Stimulated activated CD8-positive, alpha-beta memory T cell treated with anti-CD3 and anti-CD28 coated beads, Interleukin-12 subunit alpha, Interleukin-12 subunit beta, amount 100 ng/mL, for 24 hours (primary cell): ENCODE measurements around the gene SERPINB12.

Experiments used
- DNase-seq: peaks from one replicate; pipeline ENCODE4 v3.0.0-alpha.2; 2020; ENCODE audit errors: extremely low read depth

The SERPINB12 gene, protein sequence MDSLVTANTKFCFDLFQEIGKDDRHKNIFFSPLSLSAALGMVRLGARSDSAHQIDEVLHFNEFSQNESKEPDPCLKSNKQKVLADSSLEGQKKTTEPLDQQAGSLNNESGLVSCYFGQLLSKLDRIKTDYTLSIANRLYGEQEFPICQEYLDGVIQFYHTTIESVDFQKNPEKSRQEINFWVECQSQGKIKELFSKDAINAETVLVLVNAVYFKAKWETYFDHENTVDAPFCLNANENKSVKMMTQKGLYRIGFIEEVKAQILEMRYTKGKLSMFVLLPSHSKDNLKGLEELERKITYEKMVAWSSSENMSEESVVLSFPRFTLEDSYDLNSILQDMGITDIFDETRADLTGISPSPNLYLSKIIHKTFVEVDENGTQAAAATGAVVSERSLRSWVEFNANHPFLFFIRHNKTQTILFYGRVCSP

DNA sequence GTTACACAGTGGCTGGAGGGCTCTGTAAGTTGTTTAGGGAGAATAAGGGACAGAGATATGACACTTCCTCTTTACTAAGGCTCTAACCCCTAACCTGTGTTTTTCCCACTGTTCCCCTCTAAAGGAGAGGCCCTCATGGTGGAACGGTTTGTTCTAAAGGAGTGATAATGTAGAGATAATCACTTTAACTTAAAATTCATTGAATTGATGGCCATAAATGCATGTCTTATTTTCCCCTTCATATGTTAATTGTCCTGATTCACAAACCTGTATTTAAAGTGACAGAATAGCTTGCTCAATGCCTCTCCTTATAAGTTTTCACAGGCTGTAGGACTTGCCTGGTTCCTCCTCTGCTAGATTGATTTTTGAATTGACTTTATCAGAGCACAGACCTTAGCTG is at the start of gene SERPINB12:
Gene SERPINB12 (plus strand): TSS at position 301 of the 400 bp plus-strand sequence. CDS start 13,791 bp downstream, outside the sequence.
- no peak for DNase-seq

DNA sequence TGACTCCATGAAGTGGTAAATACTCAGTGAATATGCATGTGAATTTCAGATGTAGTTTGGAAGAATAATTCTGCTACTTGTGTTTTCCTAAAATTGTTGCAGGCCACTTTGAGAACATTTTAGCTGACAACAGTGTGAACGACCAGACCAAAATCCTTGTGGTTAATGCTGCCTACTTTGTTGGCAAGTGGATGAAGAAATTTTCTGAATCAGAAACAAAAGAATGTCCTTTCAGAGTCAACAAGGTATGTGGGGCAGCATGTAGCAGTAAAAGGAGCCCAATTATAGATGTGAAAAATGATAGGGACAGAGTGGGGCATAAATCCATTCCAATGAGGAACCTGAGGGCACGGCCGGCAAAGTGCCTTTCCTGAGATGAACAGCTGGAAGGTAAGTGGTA is 49.3 kb upstream of the SERPINB12 start:
- DNase-seq, result no peak

DNA sequence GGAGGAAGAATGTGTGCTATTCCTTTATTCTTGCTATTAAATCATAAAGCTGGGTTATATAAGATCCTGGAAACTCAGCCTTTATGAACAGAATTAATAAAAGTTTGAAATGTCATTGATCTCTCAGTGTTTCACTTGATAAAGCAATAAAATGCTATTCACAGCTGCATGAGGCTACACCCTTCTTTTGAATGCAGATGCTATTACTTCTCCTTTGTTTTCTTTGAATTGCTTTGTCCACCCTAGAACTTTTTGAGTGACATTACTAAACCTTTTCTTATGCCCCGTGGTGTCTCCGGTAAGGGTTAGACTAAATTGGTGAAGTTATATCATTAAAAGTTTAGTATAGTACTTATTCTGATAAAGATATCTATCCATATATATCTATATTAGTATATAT is 46.5 kb upstream of the SERPINB12 start:
- no peak for DNase-seq

DNA sequence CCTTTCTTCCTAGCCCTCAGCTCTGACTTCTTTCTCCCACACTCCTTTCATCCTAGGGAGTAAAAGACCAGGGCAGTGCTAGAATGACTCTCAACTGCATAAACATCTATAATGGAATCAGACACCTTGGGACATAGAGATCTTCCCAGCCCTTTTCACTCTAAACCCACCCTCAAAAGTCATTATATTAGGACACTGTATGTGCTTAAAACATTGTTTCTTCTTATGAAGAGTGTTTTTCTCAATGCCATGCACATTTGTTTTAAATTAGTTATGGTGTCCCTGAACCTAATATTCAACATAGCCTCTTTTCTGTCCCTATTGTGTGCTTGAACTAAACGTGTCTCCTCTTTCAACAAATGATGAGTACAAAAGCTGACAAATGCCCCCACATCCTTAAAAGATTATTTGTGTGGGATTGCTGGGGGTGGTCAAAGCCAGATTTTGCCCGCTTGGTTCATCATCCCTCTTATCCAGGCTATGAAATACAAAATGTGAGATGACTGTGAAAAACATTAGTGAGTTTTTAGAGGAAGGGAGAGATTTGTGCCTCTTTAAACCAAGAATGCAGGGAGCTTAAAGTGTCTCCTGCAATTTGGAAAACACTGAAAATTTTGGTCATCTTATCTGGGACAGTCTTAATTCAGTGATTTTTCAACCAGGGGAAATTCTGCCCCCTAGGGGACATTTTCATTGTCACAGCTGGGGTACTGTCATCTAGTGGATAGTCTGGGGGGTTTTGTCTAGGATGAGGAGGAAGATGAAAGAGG is 36.4 kb upstream of the SERPINB12 start:
- DNase-seq, result no peak

DNA sequence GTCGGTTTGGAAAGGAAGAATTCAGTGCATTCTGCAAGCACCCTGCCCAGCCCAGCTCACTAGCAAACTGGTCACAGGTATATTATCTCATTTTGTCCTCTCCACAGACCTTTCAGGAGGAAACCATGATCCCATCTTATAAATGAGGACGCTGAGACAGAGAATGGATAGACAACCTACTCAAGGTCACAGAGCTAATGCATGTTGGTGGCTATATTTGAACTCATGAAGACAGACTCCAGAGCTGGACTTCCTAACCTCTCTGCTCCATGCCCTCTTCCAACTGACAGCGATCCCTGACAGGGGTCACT is 35.9 kb upstream of the SERPINB12 start:
- no peak for DNase-seq

DNA sequence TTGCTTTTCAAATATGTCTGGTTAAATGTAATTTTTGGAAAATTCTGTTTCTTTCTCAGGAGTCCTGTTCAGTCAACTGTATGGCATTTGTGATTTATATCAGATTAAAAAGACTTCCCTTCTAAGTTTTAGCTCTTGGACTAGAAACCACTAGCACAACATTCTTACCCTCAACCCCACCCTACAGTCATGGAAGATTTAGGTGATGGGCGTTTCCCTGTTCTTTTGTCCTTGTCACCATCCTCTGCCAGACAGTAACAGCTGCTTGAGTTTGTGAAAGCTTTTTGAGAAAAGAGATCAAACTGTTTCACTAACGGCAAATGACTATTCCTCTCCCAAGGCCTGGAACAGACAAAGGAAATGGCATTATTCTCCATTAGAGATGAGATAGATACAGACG is 33.6 kb upstream of the SERPINB12 start:
- DNase-seq, result no peak

DNA sequence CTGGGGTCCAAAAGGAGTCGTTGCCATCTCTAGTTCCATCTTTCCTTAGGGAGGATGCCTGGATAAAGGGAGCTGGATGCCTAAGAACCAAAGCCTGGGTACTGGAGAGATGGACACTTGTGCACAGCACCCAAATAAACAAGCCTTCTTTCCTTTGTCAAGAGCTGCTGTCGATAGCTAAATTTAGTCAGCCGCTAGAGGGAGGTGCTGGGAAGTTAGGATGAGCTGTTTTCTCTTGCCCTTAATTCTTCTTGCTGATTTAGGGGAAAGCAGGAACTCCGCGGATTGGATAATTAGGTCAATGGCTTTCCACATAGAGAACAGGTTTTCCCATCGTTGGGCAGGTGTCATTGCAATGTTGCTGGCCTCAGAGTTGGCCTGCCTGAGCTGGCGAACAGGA is 30.9 kb upstream of the SERPINB12 start:
- no peak for DNase-seq

DNA sequence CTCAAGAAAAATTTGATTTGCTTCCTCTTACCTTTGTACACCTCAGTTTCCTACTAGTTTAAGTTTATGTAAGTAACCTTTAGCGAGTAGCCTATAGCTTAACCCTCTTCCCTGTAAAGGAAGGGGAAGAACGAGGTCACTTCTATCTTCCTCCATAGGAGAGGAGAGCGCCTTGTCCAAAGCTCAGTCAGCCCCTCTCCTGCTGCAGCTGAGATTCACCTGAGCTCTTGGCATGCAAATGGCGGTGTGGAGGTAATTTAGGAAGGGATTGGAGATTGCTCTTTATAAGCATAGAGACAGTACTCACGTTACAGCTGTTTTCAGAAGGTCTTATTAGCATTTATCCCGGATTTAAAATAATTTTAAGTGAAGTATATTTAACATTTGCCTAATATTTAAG is 27.8 kb upstream of the SERPINB12 start:
- DNase-seq, result no peak

DNA sequence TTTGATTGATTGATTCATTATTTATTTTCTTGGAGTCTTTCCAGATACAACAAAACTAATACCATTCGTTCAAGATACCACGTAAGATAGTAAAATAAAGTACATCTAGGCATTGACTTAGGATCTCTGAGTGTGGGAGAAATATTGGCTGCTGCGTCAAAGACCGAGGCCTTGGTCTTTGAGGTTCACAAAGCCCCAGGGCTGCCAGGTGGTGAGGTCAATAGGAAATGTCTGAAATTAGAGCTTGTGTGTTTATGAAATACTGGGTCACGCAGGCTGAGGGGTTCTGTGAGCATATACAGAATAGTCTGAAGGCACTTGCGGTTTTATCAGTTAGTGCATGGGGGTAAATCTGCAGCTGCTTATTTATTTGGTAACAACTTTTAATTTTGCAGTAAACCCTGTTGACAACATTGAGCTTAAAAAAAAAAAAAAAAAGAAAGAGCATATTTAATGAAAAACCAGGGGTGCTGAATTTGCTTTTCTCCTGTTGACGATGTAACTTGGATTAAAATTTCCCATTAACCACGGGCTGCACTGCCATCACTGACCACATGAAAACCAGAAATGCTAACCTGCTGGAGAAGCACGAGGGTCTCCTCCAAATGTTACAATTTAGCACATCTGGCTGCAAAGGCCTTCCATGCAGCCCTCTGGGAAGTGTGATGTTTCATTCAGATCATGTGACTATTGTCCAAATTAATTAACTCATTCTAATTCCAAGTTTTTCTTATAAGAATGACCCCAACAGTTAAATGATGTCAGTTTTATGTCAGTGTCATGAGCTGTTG is 27.1 kb upstream of the SERPINB12 start:
- DNase-seq, result no peak

DNA sequence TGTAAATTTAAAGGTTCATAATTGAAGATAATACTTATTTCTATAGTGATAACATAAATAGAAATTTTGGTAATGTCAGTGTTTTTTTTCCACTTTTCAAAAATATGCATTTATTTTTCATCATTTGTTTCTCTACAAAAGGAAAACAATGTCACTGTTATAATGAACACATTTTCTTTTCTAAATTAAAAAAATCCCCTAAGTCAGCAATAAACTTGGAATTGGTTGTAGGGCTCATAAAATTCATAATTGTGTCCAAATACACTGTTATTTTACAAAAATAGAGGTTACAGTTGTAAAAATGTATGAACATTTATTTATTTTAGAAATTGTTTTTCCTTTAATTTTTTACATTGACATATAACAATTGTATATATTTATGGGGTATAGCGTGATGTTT is 26.4 kb upstream of the SERPINB12 start:
- DNase-seq, result no peak

DNA sequence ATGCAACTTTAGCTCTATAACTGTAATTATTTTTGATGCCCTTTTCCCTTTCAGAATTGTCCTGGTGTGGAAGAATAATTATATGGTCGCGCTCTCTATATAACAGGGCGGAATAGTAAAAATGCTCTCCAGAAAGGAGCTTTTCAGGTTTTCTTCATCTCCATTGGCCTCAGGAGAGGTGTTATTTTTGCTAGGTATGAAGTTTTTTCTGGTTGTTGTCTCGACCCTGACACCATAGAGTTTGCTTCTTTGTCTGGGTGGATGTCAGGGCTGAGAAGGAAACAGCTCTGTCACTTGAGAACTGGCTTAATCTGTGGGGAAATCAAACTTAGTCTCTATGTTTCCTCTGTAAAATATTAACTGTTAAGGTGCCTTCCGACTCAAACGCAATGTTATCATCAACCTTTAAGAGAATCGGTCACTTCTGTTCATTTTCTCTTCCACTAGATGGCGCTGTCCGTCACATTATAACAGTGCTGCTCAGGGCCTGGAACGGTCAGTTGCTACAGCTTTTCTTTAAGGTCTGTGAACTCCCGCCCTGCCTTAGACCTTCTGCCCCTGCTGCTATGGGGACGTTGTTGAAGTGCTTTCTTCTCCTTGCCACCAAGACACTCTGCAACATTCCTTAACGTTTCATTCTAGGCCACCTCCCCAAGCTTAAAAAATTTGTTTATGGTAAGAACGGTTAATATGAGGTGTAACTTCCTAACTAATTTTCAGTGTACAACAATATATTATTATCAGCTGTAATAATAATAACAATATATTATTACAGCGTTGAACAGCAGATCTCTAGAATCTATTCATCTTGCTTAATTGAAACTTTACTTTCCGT is 23.8 kb upstream of the SERPINB12 start:
- peak; percentile 7 for DNase-seq

DNA sequence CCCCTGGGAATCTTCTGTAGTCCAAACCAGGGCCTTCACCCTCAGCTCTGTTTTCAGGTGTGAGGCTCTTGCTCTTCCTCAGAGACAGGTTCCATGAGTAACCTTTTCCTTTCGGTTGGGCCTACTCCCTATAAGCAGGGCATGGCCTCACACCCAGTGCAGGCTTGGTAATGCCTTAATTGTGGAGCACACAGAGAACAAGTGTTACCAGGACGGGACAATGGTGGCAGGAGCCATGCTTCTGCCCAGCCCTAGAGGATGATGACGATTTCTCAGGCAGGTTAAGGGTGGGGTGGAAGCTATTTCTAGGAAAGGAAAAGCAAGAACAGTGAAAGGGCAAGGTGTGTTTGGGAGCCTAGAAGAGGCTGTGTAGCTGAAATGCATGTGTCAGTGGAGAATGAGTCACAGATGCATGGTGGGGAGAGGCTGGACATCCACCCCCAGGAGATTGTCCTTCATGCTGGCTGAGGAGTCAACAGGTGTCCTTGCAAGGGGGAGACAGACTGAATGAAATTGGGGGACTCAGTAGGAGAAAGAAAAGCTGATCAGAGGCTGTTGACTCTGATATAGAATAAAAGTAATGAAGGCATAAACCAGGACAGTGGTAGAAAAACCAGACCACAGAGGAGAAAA is 22.0 kb upstream of the SERPINB12 start:
- DNase-seq, result no peak

DNA sequence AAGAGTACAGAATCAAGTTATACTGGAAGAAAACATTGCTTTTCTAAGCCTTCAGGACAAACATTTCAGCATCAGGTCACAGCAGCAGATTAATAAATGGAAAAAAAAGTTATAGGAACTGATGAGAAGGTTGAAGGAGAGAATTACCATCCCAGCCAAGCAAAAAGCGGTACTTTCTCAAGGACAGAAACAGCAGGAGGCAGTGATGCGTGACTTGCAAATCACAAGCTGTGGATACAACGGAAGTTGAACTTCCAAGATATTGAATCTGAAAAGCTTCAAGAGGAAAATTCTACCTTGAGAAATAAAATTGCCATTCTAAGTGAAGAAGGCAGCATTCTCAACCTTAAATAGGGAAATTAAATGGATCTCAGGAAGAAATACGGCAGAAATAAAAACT is 18.5 kb upstream of the SERPINB12 start:
- no peak for DNase-seq

DNA sequence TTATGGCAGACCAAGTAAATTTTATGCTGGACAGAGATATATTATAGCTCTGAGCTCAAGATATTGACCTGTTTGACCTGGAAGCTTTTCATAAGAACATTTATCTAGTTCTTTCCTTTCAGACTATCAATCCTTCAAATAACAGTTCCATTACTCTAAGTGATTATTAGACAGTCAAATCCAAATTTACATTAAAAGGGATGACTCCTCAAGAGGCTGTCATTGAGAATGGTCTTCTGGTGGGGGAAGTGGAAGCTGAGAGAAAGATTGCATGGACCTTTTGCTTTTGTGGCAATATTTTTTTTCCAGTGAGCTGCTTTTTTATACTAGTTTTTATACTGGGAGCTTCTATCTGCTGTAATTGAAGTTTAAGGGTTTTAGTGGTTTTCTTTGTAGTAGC is 14.9 kb upstream of the SERPINB12 start:
- no peak for DNase-seq

DNA sequence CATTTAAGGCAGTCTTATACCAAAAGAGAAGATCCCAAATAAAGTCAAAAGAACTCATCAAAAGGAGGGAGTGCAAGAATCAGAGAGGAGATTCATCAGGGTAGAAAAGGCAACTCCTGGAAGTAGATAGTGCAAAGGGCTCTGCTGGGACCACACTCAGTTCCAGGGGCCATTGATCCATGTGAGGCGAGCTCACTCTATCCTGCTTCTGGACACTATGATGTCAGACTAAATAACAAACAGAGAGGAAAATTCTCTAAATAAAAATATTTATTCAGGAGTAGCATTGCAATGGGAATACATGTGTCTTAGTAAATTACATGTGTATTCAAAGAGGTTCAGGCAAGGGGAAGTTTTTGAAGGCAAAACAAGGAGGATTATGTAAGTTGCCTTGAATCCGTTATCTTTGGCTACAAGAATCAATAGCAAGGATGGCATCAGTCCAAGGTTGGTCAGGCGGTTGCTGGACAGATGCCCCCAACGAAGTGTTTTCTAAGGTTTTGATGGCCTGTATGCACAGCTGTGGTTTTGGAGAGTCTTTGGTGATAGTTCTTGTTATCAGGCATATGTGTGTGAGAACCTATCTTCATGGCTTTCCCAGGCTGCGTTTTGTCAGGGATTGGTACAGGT is 13.2 kb upstream of the SERPINB12 start:
- DNase-seq, result no peak

DNA sequence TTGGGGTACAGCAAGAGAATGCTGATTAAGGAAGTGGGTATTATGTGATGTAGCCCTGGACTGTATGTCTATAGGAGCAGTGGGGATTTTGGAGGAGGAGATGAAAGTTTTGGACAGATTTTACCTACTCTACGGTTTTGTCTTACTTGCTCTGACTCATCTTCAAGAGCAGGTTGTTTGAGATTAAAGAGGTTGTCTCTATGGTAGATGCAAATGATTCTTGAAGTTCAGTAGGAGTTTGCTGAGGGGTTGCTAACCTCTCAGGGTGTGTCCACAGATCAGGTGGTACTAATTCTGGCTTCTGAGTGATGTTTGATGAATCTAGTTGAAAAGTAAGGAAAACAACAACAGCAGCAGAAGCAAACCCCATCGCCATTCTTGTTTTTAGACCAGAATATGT is 9.7 kb upstream of the SERPINB12 start:
- no peak for DNase-seq

DNA sequence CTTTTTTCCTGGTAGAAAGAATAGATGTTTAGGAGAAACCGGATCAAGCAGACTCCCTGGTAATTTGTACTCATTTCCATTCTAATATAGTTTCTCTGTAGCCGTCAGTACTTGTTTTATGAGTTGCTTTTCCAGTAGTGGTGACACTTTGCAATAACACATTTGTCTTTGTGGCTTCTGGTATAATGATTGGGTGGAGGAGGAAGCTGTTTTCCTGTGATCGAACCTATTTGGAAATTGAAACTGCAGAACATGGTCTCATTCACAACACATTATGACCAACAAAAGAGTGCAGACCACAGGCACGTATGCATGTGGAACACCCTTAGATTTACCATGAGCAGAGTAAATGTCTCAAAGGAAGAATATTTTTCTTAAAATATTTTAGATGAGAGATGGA is 7.6 kb upstream of the SERPINB12 start:
- DNase-seq, result no peak

DNA sequence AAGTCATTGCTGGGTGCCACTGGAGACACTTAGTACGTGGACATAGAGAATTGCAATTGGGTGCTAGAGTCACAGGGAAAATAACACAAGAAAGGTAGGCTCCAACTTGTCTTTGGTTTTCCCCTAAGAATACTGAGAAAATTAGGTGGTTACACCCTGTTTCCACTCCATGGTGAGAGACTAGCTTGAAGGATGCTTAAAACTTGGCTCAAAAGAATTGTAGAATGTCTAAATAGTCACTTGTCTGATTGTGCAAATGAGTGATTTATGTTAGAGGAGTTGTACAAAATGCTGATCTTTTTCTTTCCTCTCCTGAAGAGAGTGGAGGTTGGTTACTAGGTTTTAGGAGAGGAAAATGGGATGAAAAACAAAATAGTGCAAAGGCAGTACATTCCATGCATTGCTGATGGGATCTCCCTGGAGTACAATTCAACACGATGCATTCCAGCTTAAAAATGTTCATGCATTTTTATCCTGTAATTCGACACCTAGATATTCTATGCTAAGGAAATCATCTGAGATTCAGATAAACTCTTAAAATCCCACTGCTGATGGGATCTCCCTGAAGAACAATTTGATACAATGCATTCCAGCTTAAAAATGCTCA is 2.2 kb upstream of the SERPINB12 start:
- no peak for DNase-seq

DNA sequence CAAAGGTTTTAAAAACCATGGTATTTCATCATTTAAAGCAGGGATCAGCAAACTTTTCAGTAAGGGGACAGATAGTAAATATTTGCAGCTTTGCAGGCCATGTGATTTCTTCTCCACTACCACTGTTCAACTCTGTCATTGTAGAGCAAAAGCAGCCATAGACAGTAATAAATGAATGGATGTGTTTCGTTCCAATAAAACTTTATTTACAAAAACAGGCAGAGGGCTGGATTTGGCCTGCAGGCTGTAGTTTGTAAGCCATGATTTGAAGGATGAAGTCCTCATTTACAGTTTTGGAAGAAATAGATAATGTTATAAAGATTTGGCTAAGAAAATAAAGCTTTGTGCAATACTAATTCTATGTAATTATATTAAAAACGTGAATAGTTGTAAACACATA is 1.8 kb downstream of the SERPINB12 start:
- DNase-seq, result no peak

DNA sequence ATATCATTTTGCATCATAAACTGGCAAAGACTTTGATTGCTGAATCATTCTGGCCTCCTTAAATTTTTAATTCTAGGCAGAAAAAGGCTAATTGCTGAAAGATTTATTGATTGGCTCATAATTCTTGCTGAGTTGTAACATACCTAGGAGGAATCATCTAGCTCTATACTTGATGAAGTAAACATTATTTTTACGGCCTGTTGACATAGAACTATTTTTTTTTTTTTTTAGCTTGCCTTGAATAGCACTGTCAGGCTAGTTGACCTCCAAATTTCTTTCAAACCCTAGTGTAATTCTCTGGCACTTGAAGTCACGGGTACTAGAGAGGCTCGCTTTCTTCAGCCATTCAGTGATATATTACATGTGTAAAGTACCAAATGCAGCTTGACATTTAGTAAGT is 2.8 kb downstream of the SERPINB12 start:
- DNase-seq, result no peak
